ENCODE measurements around the gene PDE1C.

DNA sequence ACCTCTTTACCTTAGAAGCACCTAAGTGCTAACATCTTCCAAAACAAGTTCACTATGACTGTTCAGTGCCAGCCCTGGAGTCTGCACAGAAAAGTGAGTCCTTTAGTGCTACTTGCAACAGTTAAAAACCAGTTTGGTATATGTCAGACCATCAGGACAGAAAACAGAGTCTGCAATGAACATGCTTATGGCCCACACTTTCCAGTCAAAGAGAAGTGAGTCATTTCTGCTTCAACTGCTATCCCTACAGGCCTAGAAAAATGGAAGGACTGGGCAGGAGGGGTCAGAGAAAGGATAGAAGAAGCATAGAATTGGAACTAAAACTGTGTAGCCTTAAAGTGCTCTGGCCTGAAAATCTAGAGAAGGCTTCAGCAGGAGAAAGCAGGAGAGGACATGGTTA, 108.0 kb downstream of the PDE1C start:
- TF ChIP-seq, protein P1, sequence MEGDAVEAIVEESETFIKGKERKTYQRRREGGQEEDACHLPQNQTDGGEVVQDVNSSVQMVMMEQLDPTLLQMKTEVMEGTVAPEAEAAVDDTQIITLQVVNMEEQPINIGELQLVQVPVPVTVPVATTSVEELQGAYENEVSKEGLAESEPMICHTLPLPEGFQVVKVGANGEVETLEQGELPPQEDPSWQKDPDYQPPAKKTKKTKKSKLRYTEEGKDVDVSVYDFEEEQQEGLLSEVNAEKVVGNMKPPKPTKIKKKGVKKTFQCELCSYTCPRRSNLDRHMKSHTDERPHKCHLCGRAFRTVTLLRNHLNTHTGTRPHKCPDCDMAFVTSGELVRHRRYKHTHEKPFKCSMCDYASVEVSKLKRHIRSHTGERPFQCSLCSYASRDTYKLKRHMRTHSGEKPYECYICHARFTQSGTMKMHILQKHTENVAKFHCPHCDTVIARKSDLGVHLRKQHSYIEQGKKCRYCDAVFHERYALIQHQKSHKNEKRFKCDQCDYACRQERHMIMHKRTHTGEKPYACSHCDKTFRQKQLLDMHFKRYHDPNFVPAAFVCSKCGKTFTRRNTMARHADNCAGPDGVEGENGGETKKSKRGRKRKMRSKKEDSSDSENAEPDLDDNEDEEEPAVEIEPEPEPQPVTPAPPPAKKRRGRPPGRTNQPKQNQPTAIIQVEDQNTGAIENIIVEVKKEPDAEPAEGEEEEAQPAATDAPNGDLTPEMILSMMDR (conservative IDR thresholded peaks at IDR 0.05; ENCODE audit: low read depth, low read length): no peak
- TF ChIP-seq EZH2 (IDR thresholded peaks at IDR 0.05; ENCODE audit: borderline replicate concordance, low read depth, low read length, poor library complexity, severe bottlenecking): no peak

All from A673 (cell line).